Measurements from ENCODE around the gene MYBPHL. TPM values are rescaled to one million over a fixed set of nuclear protein-coding genes. Genes with fewer than 3 reads are reported as not detected.

MYBPHL gene
- total RNA-seq, 1 experiment from 2014 or later, result not detected

DNA sequence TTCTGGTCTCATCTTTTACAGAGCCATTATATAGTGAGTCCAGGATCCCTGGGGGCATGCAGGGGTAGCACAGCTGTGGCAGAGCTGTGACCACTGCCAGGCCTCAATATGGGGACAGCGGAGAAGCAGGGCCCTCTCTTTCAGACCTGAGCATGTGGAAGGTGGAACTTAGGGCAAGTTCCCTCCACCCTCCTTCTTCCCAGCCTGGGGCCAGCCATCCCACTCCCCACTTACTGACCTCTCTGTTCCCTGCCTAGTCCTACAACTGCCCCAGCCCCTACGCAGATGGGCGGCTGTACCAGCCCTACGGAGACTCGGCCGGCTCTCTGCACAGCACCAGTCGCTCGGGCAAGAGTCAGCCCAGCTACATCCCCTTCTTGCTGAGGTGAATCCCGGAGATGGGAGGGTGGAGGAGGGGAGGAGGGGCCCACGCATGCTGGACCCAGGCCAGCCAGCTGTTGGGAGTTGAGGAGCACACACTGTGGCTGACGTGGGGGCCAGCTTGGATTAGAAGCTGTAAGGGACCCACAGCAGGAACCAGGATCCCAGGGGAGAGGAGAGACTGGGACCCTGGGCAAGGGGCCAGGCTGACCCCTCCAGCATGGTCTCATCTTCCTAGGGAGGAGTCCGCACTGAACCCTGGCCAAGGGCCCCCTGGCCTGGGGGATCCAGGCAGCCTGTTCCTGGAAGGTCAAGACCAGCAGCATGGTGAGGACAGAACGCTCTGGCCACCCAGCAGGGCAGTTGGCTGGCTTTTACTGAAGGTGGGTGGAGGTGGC, 34.6 kb downstream of the MYBPHL start:
- Histone ChIP-seq H3K9me2 (replicated peaks; ENCODE audit: low read length) (no peaks in the 10 kb centered on the region), H3F3A (ENCODE audit: low read length, unreplicated experiment) (peaks cover 10% of the 10 kb centered on the region), H3K9me3 (ENCODE audit: low read length) (no peaks in the 10 kb centered on the region), H3K4me3 (ENCODE audit: low read length) (no peak overlapping the region), H3K79me2 (ENCODE audit: low read length) (no peaks in the 10 kb centered on the region), H3K9ac (ENCODE audit: low read length) (no peak overlapping the region), H3K27me3 (ENCODE audit: low read length) (no peaks in the 10 kb centered on the region), H3K27ac (ENCODE audit: low read length) (no peak overlapping the region), H4K20me1 (ENCODE audit: low read length) (no peaks in the 10 kb centered on the region), H3K4me2 (ENCODE audit: low read length) (no peak overlapping the region), H2AFZ (ENCODE audit: low read length) (no peak overlapping the region), H3K36me3 (ENCODE audit: low read depth, low read length) (no peaks in the 10 kb centered on the region), H3K4me1 (ENCODE audit: insufficient read depth, low read length) (peaks cover 47% of the 10 kb centered on the region)
- no peak for DNase-seq
- ChIA-PET CTCF (no interaction called here), POLR2A (ENCODE audit: unreplicated experiment) (no interaction called here)
- intact Hi-C loops (cut with micrococcal nuclease), result no loop called here
- BruUV-seq (replicated peaks), result no TSS peak
- no peak for ATAC-seq
- TF ChIP-seq EZH2 (IDR thresholded peaks at IDR 0.05; ENCODE audit: low read length, unreplicated experiment) (no peak), EZH2phosphoT487 (IDR thresholded peaks at IDR 0.05; ENCODE audit: borderline replicate concordance, low read length) (no peak)
- TF ChIP-seq, protein P1, sequence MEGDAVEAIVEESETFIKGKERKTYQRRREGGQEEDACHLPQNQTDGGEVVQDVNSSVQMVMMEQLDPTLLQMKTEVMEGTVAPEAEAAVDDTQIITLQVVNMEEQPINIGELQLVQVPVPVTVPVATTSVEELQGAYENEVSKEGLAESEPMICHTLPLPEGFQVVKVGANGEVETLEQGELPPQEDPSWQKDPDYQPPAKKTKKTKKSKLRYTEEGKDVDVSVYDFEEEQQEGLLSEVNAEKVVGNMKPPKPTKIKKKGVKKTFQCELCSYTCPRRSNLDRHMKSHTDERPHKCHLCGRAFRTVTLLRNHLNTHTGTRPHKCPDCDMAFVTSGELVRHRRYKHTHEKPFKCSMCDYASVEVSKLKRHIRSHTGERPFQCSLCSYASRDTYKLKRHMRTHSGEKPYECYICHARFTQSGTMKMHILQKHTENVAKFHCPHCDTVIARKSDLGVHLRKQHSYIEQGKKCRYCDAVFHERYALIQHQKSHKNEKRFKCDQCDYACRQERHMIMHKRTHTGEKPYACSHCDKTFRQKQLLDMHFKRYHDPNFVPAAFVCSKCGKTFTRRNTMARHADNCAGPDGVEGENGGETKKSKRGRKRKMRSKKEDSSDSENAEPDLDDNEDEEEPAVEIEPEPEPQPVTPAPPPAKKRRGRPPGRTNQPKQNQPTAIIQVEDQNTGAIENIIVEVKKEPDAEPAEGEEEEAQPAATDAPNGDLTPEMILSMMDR (conservative IDR thresholded peaks at IDR 0.05; ENCODE audit: low read depth, low read length), result no peak

DNA sequence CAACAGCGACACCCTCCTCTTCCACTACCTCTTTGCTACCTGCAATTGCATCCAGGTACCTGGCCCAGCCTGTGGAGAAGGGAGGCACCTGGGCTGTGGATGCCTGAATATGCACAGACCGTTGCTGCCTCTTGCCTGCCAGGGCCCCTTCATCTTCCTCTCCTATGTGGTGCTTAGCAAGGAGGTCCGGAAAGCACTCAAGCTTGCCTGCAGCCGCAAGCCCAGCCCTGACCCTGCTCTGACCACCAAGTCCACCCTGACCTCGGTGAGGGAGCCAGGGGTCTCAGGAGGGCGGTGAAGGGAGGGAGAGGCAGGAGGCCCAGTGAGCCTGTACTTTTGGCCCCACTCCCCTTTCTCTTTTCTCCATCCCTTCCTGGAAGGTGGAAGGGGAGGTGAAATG, 35.4 kb downstream of the MYBPHL start:
- Histone ChIP-seq H2AFZ (ENCODE audit: low read length) (no peak overlapping the region), H3K27me3 (ENCODE audit: low read length) (no peaks in the 10 kb centered on the region), H4K20me1 (ENCODE audit: low read length) (no peaks in the 10 kb centered on the region), H3K27ac (ENCODE audit: low read length) (no peak overlapping the region), H3K4me2 (ENCODE audit: low read length) (no peak overlapping the region), H3K9ac (ENCODE audit: low read length) (no peak overlapping the region), H3K79me2 (ENCODE audit: low read length) (no peaks in the 10 kb centered on the region), H3K4me1 (ENCODE audit: insufficient read depth, low read length) (peaks cover 46% of the 10 kb centered on the region), H3F3A (ENCODE audit: low read length, unreplicated experiment) (peaks cover 10% of the 10 kb centered on the region), H3K9me2 (replicated peaks; ENCODE audit: low read length) (no peaks in the 10 kb centered on the region), H3K4me3 (ENCODE audit: low read length) (no peak overlapping the region), H3K36me3 (ENCODE audit: low read depth, low read length) (no peaks in the 10 kb centered on the region), H3K9me3 (ENCODE audit: low read length) (no peaks in the 10 kb centered on the region)
- no TSS peak for BruUV-seq (replicated peaks)
- TF ChIP-seq EZH2 (IDR thresholded peaks at IDR 0.05; ENCODE audit: low read length, unreplicated experiment) (no peak), EZH2phosphoT487 (IDR thresholded peaks at IDR 0.05; ENCODE audit: borderline replicate concordance, low read length) (no peak)
- TF ChIP-seq, protein P1 (conservative IDR thresholded peaks at IDR 0.05; ENCODE audit: low read depth, low read length), result no peak
- ATAC-seq (no peak), DNase-seq (no peak)
- ChIA-PET CTCF (no interaction called here), POLR2A (ENCODE audit: unreplicated experiment) (interaction anchor here (0.6 kb wide), 1 partner anchor 349 kb away, joined by 5 read pairs; no protein-coding TSS in a partner anchor)
- intact Hi-C loops (cut with micrococcal nuclease), result no loop called here

DNA sequence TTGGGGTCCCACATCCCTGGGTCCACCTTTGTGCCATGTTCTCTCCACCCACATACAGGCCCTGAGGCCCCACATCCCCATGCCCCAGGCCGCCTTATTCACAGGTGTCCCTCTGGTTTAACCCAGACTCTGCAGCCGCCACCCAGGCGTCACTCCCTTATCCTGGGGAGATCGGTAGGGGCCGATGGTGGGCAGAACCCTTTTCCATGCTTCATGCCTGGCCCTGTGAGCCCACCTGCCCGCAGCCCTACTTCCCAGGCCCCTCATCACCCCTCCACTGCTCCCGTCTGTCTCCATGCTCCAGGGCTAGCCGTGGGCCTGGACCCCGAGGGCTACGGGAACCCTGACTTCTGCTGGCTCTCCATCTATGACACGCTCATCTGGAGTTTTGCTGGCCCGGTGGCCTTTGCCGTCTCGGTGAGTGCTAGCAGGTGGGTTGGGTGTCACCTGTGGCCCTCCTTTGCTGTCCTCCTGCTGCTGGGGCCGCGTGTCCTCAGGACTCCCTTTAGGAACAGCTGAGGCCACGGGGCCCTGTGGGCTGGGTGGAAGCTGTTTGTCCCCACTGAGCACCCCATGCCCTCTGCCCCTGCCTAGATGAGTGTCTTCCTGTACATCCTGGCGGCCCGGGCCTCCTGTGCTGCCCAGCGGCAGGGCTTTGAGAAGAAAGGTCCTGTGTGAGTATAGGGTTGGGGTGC, 36.0 kb downstream of the MYBPHL start:
- intact Hi-C loops (cut with micrococcal nuclease), result no loop called here

More for the DNA sequence above, 36.0 kb downstream of the MYBPHL start:
- Histone ChIP-seq H3K4me3 (ENCODE audit: low read length) (no peak overlapping the region), H3K9ac (ENCODE audit: low read length) (no peak overlapping the region), H3K79me2 (ENCODE audit: low read length) (no peaks in the 10 kb centered on the region), H2AFZ (ENCODE audit: low read length) (no peak overlapping the region), H3K9me3 (ENCODE audit: low read length) (no peaks in the 10 kb centered on the region), H3K4me1 (ENCODE audit: insufficient read depth, low read length) (peaks cover 39% of the 10 kb centered on the region), H3K27me3 (ENCODE audit: low read length) (no peaks in the 10 kb centered on the region), H3F3A (ENCODE audit: low read length, unreplicated experiment) (peaks cover 8% of the 10 kb centered on the region), H3K36me3 (ENCODE audit: low read depth, low read length) (no peaks in the 10 kb centered on the region), H3K4me2 (ENCODE audit: low read length) (no peak overlapping the region), H4K20me1 (ENCODE audit: low read length) (no peaks in the 10 kb centered on the region), H3K27ac (ENCODE audit: low read length) (no peak overlapping the region), H3K9me2 (replicated peaks; ENCODE audit: low read length) (no peaks in the 10 kb centered on the region)
- no peak for ATAC-seq
- ChIA-PET POLR2A (ENCODE audit: unreplicated experiment) (interaction anchor here (0.6 kb wide), 1 partner anchor 350 kb away, joined by 5 read pairs; no protein-coding TSS in a partner anchor), CTCF (no interaction called here)
- no peak for DNase-seq
- TF ChIP-seq EZH2 (IDR thresholded peaks at IDR 0.05; ENCODE audit: low read length, unreplicated experiment), result no peak
- TF ChIP-seq, protein P1 (conservative IDR thresholded peaks at IDR 0.05; ENCODE audit: low read depth, low read length), result no peak
- TF ChIP-seq EZH2phosphoT487 (IDR thresholded peaks at IDR 0.05; ENCODE audit: borderline replicate concordance, low read length), result no peak
- BruUV-seq (replicated peaks), result no TSS peak

Measured in PC-3 (cell line).